GM21381 (cell line): ENCODE results near the gene IL1R2.
"Not testable (repeated sequence)": the region's sequence is repeated elsewhere in the genome, so short reads cannot be mapped to it uniquely, and the experiment has no call there.

Experiments used
- ATAC-seq: cut with Tn5 transposase; IDR thresholded peaks from one replicate; pipeline ENCODE4 v1.9.1; 2021; ENCODE audit warnings: mild to moderate bottlenecking, moderate library complexity; ENCODE audit not compliant: unreplicated experiment

The IL1R2 gene

DNA sequence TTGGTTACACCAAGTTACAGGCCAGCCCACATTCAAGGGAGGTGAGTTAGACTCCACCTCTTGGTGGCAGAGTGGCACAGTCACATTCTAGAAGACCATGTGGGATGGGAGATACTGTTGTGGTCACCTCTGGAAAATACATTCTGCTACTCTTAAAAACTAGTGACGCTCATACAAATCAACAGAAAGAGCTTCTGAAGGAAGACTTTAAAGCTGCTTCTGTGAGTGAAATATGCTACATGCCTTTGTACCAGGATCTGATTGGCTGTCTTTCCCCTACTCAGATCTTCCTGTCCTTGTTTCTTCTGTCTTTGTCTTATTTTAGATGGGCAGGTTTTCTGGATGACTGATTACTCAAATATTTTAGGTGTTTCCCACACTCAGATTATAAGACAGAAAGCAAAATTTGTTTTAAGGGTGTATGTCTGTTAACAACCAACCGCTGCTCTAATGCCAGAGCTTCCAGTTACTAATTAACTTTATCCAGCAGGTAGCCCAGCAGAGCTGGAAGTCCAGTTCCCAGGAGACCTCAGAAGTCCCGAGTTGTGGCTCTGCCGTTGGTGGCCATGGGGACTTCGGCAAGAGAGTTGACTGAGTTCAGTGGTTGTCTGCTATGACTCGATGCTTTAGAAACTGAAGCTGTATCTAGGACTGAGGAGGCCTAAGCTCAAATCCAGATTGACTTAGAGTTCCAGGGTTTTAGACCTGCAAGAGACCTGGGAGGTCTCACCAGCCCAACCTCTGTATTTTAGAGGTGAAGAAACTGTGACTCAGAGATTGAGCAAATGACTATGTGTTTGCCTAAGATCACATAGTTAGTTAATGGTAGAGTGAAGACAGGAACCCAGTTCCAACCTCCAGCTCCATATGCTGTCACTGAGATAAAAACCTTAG lies 7.4 kb downstream of the IL1R2 start:
- ATAC-seq = no peak

DNA sequence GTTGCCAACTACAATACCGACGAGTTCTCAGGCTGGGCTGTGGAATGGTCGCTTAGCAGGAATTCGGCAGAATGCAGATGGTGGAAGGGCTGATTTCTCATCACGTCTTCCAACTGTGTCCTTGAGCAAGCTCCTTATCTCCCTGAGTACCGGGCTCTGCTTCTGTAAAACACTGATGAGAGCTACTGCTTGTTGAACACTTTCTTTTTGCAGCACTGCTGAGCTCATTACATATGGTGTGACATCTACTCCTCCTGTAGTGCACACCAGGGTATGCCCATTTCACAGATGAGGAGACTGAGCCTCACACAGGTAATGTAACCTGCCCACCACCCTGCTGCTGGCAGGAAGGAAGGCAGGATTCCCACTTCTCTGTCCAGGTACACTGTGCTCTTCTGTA lies 8.3 kb downstream of the IL1R2 start:
- no peak for ATAC-seq

DNA sequence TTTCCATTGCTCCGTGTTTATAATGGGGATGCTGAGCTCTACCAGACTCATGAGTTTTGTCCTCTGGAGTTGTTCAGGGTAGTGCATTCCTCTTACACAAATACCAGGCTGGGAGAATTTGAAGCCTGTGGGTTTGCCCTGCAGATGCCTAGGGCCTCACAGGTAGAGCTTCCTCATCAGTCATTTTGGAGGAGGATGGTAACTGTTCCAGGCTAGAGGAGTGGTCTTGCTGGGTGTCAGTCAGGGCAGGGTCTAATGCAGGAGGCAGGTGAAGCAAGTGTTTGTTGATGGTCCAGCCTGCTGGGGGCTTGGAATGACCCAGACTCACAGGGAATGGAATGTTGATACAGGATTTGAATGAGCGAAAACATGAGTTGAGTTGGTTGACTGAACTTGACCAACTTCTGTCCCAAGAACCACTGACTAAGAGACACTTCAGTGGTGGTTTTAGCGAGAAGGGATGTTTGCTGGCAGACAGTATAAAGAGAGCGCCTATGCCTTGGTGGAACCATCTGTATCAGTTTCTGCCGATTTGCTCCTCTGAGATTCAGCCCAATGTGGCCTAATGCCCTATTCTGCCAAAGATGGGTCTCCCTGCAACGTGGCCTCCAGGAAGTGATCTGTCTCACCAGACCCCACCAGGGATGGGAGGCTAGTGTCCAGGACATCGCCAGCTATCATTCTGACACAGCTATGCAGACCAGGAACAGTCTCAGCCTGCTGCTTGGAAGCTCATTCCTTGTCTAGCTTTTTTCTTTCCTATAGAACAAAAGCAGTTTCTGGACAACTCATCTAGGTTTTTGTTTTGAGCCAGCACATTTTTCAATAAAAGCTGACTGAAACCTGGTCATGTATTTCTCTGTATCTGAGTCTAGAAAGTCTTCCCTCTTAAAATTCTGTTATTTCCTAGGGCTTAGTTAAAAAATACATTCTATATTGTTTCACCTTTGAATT lies 9.3 kb downstream of the IL1R2 start:
- no peak for ATAC-seq

DNA sequence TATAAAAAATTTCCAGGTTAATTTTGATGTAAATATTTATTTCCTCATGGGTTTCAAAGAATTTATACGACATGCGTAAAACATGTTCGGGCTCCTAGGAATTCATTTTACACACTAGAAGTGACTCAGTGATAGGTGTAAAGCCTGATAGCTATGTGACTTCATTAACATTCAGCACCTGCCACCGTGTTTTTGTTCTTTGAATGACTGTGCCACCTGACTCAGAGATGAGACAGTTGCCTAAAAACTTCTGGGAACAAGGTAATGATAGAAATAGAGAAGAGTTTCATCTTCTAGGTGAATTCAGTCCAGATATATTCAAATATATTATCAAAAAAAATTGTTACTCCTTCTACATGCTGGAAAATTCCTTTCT lies 10.0 kb downstream of the IL1R2 start:
- no peak for ATAC-seq

DNA sequence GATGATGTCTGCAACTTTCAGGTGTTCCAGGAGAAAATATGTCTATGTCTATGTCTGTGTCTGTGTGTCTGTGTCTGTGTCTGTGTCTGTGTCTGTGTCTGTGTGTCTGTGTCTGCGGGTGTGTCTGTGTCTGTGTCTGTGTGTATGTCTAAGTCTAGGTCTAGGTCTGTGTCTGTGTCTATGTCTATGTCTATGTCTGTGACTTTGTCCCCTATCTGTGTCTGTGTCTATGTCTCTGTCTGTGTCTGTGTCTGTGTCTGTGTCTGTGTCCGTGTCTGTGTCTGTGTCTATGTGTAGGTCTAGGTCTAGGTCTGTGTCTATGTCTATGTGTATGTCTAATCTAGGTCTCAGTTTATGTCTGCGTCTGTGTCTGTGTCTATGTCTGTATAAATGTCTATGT lies 10.5 kb downstream of the IL1R2 start:
- ATAC-seq = no peak

DNA sequence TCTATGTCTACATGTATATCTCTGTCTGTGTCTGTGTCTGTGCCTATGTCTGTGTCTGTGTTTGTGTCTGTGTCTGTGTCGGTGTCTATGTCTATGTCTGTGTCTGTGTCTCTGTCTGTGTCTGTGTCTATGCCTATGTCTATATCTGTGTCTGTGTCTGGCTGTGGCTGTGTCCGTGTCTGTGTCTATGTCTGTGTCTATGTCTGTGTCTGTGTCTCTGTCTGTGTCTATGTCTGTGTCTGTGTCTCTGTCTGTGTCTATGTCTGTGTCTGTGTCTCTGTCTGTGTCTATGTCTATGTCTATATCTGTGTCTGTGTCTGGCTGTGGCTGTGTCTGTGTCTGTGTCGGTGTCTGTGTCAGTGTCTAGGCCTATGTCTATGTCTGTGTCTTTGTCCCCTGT lies 11.1 kb downstream of the IL1R2 start:
- not testable (repeated sequence) for ATAC-seq

DNA sequence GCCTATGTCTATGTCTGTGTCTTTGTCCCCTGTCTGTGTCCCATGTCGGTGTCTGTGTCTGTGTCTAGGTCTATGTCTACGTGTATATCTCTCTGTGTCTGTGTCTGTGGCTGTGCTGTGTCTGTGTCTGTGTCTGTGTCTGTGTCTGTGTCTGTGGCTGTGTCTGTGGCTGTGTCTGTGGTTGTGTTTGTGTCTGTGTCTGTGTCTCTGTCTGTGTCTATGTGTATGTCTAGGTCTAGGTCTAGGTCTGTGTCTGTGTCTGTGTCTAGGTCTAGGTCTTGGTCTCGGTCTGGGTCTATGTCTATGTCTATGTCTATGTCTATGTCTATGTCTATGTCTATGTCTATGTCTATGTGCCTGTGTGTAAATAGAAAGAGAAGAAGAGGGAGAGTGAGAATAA lies 11.9 kb downstream of the IL1R2 start:
- ATAC-seq = no peak

DNA sequence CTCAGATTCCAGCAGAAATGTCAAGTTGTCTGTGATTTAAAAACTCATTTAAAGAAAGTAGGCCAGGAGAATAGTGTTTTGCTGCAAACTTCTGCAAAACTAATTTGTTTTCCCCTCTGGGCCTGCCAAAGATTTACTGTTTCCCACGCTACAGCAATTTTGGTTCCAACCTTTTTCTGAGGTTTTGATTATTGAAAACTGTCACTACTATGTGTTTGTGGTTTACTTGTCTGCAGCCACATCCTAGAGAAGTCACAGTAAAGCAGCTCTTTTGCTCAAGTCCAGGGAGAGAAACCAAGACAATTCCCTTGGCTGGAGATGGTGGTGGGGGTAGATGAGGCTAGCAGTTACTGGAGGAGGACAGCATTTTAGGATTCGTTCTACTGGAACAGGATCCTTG lies 12.8 kb downstream of the IL1R2 start:
- ATAC-seq = no peak

DNA sequence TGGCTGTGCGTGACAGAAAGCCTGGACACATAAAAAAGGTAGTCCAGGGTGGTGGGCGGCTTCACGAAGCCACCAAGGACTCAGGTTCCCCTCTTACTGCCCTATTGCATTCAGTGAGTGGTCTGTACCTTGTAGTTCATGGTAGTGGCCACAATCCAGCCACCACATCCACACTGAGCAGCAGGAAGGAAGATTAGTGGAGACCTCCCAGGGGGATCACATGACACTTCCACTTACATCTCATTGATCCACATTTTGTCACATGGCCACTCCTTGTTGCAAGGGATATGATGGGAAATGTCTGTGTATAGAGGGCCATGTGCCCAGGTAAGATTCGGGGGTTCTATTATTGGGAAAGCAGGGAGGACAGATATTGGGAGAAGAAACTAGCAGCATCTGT lies 13.7 kb downstream of the IL1R2 start:
- no peak for ATAC-seq

DNA sequence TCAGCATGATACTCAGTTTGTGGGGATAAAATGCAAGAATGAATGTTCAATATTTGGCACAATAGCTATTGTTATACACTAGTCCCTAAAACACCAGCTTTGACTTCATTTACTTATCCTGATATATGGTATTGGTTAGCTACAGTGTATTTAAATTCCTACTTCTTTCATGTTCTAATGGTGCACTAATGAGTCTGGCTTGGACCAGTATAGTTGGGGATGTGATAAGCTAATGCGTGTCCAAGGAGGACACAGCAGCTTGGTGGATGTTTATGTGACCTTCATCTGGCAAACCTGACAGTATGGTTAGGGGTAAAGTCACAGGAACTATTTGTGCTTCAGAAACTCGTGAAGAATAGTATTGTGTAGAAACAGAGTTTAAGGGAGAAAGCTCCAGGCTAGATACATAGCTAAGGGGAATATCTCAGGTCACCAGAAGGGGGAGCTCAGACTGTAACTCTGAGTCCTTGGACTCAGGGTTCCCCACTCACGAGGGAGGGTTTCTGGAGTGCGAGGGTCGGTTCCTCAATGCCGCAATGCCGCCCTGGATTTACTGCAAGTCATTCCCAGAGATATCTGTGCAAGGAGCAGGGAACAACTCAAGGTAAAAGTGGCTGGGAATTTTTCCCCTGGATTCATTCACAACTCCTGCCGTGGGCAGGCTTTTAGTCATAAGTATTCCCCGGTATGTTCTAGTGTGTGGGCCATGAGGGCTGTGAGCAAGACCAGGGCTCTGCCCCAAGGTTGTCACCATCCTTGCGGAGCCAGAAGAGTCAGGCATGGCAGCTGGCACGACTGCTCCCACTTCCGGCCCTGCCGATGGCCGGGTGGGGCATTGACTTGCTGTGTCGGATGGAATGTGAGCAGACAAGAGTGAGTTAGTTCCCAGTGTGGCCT lies 14.5 kb downstream of the IL1R2 start:
- no peak for ATAC-seq

DNA sequence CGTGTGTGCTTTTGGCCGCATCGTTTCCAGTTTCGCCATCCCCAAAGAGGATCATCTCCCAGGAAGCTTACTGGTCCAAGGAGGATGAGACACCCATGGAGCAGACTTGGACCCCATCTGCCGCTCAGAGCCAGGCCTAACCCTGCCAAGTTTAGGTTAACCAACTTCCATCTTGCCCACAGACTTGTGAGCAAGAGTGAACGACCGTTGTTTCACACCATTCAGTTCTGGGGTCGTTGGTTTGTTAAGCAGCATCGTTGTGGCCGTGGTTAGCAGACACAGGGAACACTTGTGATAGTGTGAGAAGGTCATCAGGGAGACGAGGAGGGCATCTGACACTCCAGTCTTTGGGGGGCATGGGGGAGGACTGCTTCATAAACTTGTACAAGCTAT lies 15.1 kb downstream of the IL1R2 start:
- no peak for ATAC-seq

DNA sequence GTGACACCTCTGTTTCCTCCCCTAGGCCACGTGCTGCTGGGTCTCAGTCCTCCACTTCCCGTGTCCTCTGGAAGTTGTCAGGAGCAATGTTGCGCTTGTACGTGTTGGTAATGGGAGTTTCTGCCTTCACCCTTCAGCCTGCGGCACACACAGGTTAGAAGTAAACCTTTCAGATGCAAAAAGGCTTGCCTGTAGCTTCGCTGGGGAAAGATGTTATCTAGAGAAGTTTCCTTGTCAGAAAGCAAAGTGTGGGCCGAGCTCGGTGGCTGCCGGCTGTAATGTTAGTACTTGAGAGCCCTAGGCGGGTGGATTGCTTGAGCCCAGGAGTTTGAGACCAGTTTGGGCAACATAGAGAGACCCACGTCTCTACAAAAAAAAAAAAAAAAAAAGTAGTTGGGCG lies 16.7 kb downstream of the IL1R2 start:
- ATAC-seq = no peak

DNA sequence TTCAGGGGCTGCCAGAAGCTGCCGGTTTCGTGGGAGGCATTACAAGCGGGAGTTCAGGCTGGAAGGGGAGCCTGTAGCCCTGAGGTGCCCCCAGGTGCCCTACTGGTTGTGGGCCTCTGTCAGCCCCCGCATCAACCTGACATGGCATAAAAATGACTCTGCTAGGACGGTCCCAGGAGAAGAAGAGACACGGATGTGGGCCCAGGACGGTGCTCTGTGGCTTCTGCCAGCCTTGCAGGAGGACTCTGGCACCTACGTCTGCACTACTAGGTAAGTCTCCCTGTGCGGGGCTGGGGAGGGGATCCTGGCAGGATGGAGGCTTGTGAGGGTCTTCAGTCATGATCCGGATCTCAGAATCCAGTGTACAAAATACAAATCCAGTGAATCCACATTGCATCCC lies 17.8 kb downstream of the IL1R2 start:
- no peak for ATAC-seq

DNA sequence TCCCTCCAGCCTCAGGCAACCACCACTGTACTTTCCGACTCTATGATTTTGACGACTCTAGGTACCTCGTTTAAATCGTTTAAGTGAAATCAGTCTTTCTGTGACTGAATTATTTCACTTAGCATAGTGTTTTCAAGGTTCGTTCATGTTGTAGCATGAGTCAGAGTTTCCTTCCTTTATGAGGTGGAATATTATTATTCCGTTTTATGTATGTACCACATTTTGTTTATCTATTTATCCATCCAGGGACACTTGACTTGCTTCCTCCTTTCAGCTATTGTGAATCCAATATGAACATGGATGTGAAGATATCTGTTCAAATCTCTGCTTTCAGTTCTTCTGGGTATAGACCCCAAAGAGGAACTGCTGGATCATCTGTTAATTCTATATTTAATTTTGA lies 19.1 kb downstream of the IL1R2 start:
- no peak for ATAC-seq

DNA sequence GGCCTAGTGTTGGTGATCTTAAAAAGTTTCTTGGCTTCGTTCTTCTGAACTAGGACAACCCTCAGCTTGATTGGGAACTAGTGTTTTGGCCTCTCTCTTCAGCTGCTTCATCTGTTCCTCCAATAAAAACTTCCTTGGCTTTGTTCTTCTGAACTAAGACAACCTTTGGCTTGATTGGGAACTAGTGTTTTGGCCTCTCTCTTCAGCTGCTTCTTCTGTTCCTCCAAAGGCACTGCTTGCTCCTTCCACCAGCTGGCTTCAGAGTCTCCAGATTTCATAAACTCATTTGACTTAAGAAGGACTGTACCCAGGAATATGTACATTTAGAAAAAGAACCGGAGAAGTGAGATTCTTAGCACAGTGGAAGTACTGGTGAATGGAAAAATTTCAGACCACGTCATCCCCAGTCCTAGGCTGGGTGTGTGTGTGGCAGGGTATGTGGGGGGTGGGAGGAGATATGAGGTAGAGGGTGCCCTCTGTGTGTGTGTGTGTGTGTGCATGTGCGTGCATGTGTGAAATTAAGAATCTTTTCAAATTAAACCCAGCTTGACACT lies 20.4 kb downstream of the IL1R2 start:
- ATAC-seq = no peak

DNA sequence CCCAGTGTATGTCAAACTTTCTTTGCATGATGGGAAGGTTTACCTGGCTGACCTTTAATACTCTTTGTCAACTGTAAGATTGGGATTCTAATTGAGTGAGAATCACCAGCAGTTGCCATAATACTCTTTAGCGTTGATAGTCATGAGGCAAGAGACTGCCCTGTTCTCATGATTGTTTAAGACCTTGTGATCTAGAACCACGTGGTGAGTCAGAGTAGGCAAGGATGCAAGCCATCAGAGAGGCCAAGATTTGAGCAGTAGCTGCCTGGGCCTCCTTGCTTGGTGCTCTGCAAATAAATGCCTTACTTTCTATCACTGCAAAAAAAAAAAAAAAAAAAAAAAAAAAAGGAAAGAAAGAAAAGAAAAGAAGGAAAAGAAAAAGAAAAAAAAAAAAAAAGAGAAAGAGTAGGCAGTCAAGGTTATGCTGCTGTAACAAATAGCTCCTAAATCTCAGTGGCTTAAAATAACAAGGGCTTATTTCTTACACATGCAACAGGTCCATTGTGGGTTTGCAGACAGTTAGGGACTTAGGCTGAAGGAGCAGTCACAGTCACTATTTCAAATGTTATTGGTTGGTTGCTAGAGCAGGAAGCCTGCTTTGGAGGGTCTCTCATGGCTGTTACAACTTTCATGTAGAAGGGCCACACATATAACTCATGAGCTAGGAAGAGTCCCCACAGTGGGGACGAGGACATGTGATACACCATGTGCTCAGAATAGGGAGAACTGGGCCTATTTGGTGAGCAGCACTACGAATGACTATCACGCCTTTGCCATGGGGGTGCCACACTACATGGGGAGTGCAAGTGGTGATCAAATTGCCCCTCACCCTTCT lies 21.7 kb downstream of the IL1R2 start:
- no peak for ATAC-seq

DNA sequence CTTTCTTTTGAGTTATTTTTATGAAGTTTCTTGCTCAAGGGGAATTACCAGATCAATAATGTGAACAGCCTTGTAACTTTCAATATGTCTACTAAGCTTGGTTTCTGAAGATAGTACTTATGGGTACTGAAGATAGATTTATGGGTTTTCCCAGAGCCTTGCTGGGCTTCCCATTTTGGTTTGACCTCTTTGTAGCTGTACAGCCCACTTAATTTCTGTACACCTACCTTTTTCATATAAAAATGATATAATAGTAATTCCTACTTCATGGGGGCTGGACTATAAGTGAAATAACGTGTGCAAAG lies 22.2 kb downstream of the IL1R2 start:
- no peak for ATAC-seq

DNA sequence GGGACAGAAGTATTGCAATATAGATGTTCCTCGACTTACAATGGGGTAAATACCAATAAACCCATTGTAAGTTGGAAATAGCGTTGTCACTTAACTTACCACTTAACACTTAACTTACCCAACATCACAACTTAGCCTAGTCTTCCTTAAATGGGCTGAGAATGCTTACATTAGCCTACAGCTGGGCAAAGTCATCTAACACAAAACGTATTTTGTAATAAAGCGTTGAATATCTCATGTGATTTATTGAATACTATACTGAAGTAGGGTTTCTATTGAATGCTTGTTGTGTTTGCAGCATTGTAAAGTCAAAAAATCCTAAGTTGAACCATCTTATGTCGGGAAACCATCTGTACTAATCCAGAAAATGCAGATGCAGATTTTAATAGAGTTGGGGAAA lies 23.6 kb downstream of the IL1R2 start:
- no peak for ATAC-seq

DNA sequence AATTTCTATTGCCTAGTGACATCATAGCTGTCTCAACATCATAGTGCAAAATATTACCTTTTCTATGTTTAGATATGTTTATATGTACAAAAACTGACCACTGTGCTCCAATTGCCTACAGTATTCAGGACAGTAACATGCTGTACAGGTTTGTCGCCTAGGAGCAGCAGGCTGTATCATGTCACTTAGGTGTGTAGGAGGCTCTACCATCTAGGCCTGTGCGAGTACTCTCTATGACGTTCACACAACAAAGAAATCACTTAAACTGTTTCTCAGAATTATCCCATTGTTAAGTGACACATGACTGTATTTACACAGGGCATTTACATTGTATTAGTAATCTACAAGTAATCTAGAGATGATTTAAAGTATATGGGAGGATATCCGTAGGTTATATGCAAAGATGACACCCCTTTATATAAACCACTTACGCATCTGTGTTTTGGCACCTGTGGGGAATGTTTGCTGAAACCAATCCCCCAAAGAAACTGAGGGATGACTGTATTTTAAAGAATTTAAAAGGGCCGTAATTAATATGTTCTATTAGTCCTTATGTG lies 24.7 kb downstream of the IL1R2 start:
- no peak for ATAC-seq
